Testis (tissue), 2 donors: ENCODE results near the gene GRIK4.

Experiments
- POLR2A ChIP-seq: fragments of 450-650 bp; IDR thresholded peaks from one replicate; pipeline ENCODE4 v1.6.1; 2017; ENCODE audit warnings: antibody characterized with exemption, mild to moderate bottlenecking, moderate library complexity
- TF ChIP-seq, protein P1 (sequence below), 3 experiments: fragments of 450-650 bp in 2 of 3; fragments of 200-600 bp in 1 of 3; sonication (generic) in 1 of 3; IDR thresholded peaks; one replicate each; pipeline ENCODE4 v1.5.1; 2016 to 2019; ENCODE audit warnings: antibody characterized with exemption in 3 of 3, mild to moderate bottlenecking in 2 of 3, moderate library complexity in 1 of 3

DNA sequence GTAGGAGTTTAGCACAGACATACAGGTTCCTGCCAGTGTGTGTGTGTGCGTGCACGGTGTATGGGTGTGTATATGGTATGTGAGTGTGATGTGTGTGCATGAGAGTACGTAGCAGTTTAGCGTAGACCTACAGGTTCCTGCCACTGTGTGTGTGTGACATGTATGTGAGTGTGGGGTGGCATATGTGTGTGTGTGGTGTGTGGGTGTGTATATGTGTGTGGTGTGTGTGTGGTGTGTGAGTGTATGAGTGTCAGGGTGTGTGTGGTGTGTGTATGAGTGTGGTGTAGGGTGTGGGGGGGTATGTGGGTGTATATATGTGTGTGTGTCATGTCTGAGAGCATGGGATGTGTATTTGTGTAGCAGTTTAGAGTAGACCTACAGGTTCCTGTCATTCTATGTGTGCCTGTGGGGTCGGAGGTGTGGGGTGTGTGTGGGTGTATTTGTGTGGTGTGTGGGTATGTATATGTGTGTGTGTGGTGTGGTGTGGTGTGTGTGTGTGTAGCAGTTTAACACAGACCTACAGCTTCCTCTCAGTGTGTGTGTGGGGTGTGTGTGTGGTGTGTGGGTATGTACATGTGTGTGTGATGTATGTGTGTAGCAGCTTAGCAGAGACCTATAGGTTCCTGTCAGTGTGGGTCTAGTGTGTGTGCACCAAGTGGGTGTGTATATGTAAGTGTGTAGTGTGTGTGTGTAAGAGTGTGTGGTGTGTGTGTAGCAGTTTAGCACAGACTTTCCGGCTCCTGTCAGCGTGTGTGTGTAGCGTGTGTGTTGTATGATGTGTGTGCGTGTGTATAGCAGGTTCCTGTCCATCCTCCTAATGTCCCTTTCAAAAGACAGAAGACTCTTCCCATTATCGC, 480.5 kb downstream of the GRIK4 start:
- no peak for TF ChIP-seq POLR2A
- TF ChIP-seq, protein P1, sequence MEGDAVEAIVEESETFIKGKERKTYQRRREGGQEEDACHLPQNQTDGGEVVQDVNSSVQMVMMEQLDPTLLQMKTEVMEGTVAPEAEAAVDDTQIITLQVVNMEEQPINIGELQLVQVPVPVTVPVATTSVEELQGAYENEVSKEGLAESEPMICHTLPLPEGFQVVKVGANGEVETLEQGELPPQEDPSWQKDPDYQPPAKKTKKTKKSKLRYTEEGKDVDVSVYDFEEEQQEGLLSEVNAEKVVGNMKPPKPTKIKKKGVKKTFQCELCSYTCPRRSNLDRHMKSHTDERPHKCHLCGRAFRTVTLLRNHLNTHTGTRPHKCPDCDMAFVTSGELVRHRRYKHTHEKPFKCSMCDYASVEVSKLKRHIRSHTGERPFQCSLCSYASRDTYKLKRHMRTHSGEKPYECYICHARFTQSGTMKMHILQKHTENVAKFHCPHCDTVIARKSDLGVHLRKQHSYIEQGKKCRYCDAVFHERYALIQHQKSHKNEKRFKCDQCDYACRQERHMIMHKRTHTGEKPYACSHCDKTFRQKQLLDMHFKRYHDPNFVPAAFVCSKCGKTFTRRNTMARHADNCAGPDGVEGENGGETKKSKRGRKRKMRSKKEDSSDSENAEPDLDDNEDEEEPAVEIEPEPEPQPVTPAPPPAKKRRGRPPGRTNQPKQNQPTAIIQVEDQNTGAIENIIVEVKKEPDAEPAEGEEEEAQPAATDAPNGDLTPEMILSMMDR (IDR thresholded peaks at IDR 0.05): no peak
